ENCODE results near the gene TBK1.
A peak's percentile ranks its signal among the peaks of the same experiment; 100 is the strongest.

TBK1 gene

GRCh38 chr12:64497484-64497883, 45.6 kb downstream of the TBK1 start:
- no peak for DNase-seq (ENCODE audit: low read depth)

GRCh38 chr12:64497903-64498302, 46.0 kb downstream of the TBK1 start:
- no peak for DNase-seq (ENCODE audit: low read depth)

- no peak for DNase-seq (ENCODE audit: low read depth)
Observed at GRCh38 chr12:64500394-64500793, 48.5 kb downstream of the TBK1 start.

GRCh38 chr12:64501486-64501885, 49.6 kb downstream of the TBK1 start:
- no peak for DNase-seq (ENCODE audit: low read depth)

- no peak for DNase-seq (ENCODE audit: low read depth)
Observed at GRCh38 chr12:64506955-64507354, 55.0 kb downstream of the TBK1 start.

- no peak for DNase-seq (ENCODE audit: low read depth)
Observed at GRCh38 chr12:64510667-64511066, 58.7 kb downstream of the TBK1 start.

- no peak for DNase-seq (ENCODE audit: low read depth)
Observed at GRCh38 chr12:64518396-64518795, 66.5 kb downstream of the TBK1 start.

- DNase-seq (ENCODE audit: low read depth) = no peak
Observed at GRCh38 chr12:64521833-64522232, 69.9 kb downstream of the TBK1 start.

- peak; percentile 56 for DNase-seq (ENCODE audit: low read depth)
Observed at GRCh38 chr12:64522316-64522715, 70.4 kb downstream of the TBK1 start.

- DNase-seq (ENCODE audit: low read depth) = peak; percentile 26
Observed at GRCh38 chr12:64522807-64523206, 70.9 kb downstream of the TBK1 start.

GRCh38 chr12:64523565-64524444, 71.9 kb downstream of the TBK1 start:
- DNase-seq (ENCODE audit: low read depth) = peak; percentile 62

GRCh38 chr12:64525461-64526160, 73.7 kb downstream of the TBK1 start:
- DNase-seq (ENCODE audit: low read depth) = no peak

- DNase-seq (ENCODE audit: low read depth) = peak; percentile 8
Observed at GRCh38 chr12:64526859-64527258, 74.9 kb downstream of the TBK1 start.

GRCh38 chr12:64528616-64529015, 76.7 kb downstream of the TBK1 start:
- no peak for DNase-seq (ENCODE audit: low read depth)

GRCh38 chr12:64530566-64530965, 78.6 kb downstream of the TBK1 start:
- no peak for DNase-seq (ENCODE audit: low read depth)

GRCh38 chr12:64531665-64532334, 79.9 kb downstream of the TBK1 start:
- no peak for DNase-seq (ENCODE audit: low read depth)

- no peak for DNase-seq (ENCODE audit: low read depth)
Observed at GRCh38 chr12:64532734-64533351, 80.9 kb downstream of the TBK1 start.

GRCh38 chr12:64534672-64535199, 82.8 kb downstream of the TBK1 start:
- no peak for DNase-seq (ENCODE audit: low read depth)

GRCh38 chr12:64538121-64538520, 86.2 kb downstream of the TBK1 start:
- no peak for DNase-seq (ENCODE audit: low read depth)

- peak; percentile 62 for DNase-seq (ENCODE audit: low read depth)
Observed at GRCh38 chr12:64542409-64543047, 90.6 kb downstream of the TBK1 start.

GRCh38 chr12:64544371-64545080, 92.6 kb downstream of the TBK1 start:
- no peak for DNase-seq (ENCODE audit: low read depth)

Measured in iris pigment epithelial cell (primary cell).